ENCODE data around the gene ANKRD35. TPM values are rescaled to one million over a fixed set of nuclear protein-coding genes. Genes with fewer than 3 reads are reported as not detected.
"Not testable (repeated sequence)": the region's sequence is repeated elsewhere in the genome, so short reads cannot be mapped to it uniquely, and the experiment has no call there.

The ANKRD35 gene
- polyA plus RNA-seq, 4 donors, result 2.1 to 3.4 (median 2.4) TPM

- peak in 3 of 4 donors; percentile 79 to 90 (median 89) for DNase-seq (ENCODE audit: low read depth in 4 of 4, low spot score in 2 of 4)
Observed at GRCh38 chr1:145858901-145859490, 26.7 kb downstream of the ANKRD35 start, which contains the start of gene PIAS3. PIAS3 (minus strand) TSS chr1:145859081; CDS start chr1:145858990, 91 bp downstream.

- DNase-seq (ENCODE audit: low read depth in 4 of 4, low spot score in 2 of 4), result peak in 1 of 4 donors; percentile 13
Observed at GRCh38 chr1:145858238-145858900, 27.3 kb downstream of the ANKRD35 start.

GRCh38 chr1:145857170-145857569 is 28.5 kb downstream of the ANKRD35 start:
- DNase-seq (ENCODE audit: low read depth in 4 of 4, low spot score in 2 of 4), result no peak

- DNase-seq (ENCODE audit: low read depth in 4 of 4, low spot score in 2 of 4), result no peak
Observed at GRCh38 chr1:145855426-145855948, 30.2 kb downstream of the ANKRD35 start.

- no peak for DNase-seq (ENCODE audit: low read depth in 4 of 4, low spot score in 2 of 4)
Observed at GRCh38 chr1:145849356-145850160, 36.1 kb downstream of the ANKRD35 start.

- no peak for DNase-seq (ENCODE audit: low read depth in 4 of 4, low spot score in 2 of 4)
Observed at GRCh38 chr1:145847827-145848226, 37.8 kb downstream of the ANKRD35 start.

- DNase-seq (ENCODE audit: low read depth in 4 of 4, low spot score in 2 of 4), result peak in 1 of 4 donors; percentile 19
Observed at GRCh38 chr1:145846201-145846612, 39.5 kb downstream of the ANKRD35 start.

- DNase-seq (ENCODE audit: low read depth in 4 of 4, low spot score in 2 of 4), result peak in 3 of 4 donors; percentile 65 to 70 (median 68)
Observed at GRCh38 chr1:145845514-145846161, 40.0 kb downstream of the ANKRD35 start, which contains the start of gene NUDT17. NUDT17 (plus strand) TSS chr1:145845630; CDS start chr1:145845641, 11 bp downstream.

GRCh38 chr1:145845144-145845513 is 40.5 kb downstream of the ANKRD35 start:
- no peak for DNase-seq (ENCODE audit: low read depth in 4 of 4, low spot score in 2 of 4)

- no peak for DNase-seq (ENCODE audit: low read depth in 4 of 4, low spot score in 2 of 4)
Observed at GRCh38 chr1:145843031-145843430, 42.6 kb downstream of the ANKRD35 start.

- DNase-seq (ENCODE audit: low read depth in 4 of 4, low spot score in 2 of 4), result no peak
Observed at GRCh38 chr1:145837656-145838055, 48.0 kb downstream of the ANKRD35 start.

GRCh38 chr1:145830810-145831209 is 54.9 kb downstream of the ANKRD35 start:
- not testable (repeated sequence) for DNase-seq (ENCODE audit: low read depth in 4 of 4, low spot score in 2 of 4)

GRCh38 chr1:145828367-145829026 is 57.2 kb downstream of the ANKRD35 start:
- no peak for DNase-seq (ENCODE audit: low read depth in 4 of 4, low spot score in 2 of 4)

- DNase-seq (ENCODE audit: low read depth in 4 of 4, low spot score in 2 of 4), result no peak
Observed at GRCh38 chr1:145827966-145828365, 57.7 kb downstream of the ANKRD35 start.

- no peak for DNase-seq (ENCODE audit: low read depth in 4 of 4, low spot score in 2 of 4)
Observed at GRCh38 chr1:145826030-145826429, 59.6 kb downstream of the ANKRD35 start.

- DNase-seq (ENCODE audit: low read depth in 4 of 4, low spot score in 2 of 4), result no peak
Observed at GRCh38 chr1:145824499-145824842, 61.2 kb downstream of the ANKRD35 start.

GRCh38 chr1:145823565-145824498 is 61.8 kb downstream of the ANKRD35 start, which contains the start of the genes POLR3C and RNF115:
POLR3C (plus strand) TSS chr1:145824200; CDS start chr1:145825777, 1,577 bp downstream.
RNF115 (minus strand) TSS chr1:145824095; CDS start chr1:145823873, 222 bp downstream.
- peak; percentile 63 to 83 (median 71) for DNase-seq (ENCODE audit: low read depth in 4 of 4, low spot score in 2 of 4)

- DNase-seq (ENCODE audit: low read depth in 4 of 4, low spot score in 2 of 4), result not testable (repeated sequence)
Observed at GRCh38 chr1:145822779-145823331, 62.8 kb downstream of the ANKRD35 start.
